Karpas-422 (cell line): ENCODE data around the gene RNGTT. TPM values are rescaled to one million over a fixed set of nuclear protein-coding genes. Genes with fewer than 3 reads are reported as not detected.

ENCODE experiments used
- DNase-seq: peaks from one replicate; pipeline ENCODE4 v3.0.0-alpha.2; 2015
- H2AFZ ChIP-seq: fragments of 200-600 bp; sonication (generic); 2 replicates; pipeline ENCODE4 v1.6.1; 2014; ENCODE audit warnings: antibody characterized with exemption, low read length, mixed read lengths
- H3K27ac ChIP-seq: fragments of 200-600 bp; sonication (generic); 2 replicates; pipeline ENCODE4 v1.5.1; 2014; ENCODE audit warnings: mild to moderate bottlenecking, low read length, moderate library complexity
- H3K27me3 ChIP-seq: fragments of 200-600 bp; sonication (generic); 2 replicates; pipeline ENCODE4 v1.6.1; 2014; ENCODE audit warnings: low read length, mixed read lengths
- H3K36me3 ChIP-seq: fragments of 200-600 bp; sonication (generic); 2 replicates; pipeline ENCODE4 v1.6.1; 2014; ENCODE audit warnings: low read length, mixed read lengths; ENCODE audit not compliant: insufficient read depth
- H3K4me1 ChIP-seq: fragments of 200-600 bp; sonication (generic); 2 replicates; pipeline ENCODE4 v1.6.1; 2014; ENCODE audit warnings: mild to moderate bottlenecking, low read length, mixed read lengths
- H3K4me2 ChIP-seq: fragments of 200-600 bp; sonication (generic); 2 replicates; pipeline ENCODE4 v1.6.1; 2014; ENCODE audit warnings: low read length, low read depth, mild to moderate bottlenecking; ENCODE audit not compliant: poor library complexity, severe bottlenecking
- H3K4me3 ChIP-seq: fragments of 200-600 bp; sonication (generic); 2 replicates; pipeline ENCODE4 v1.5.1; 2014; ENCODE audit warnings: mild to moderate bottlenecking, antibody characterized with exemption, low read length, mixed read lengths
- H3K79me2 ChIP-seq: fragments of 200-600 bp; sonication (generic); 2 replicates; pipeline ENCODE4 v1.6.1; 2014; ENCODE audit warnings: mild to moderate bottlenecking, low read length, mixed read lengths
- H3K9ac ChIP-seq: fragments of 200-600 bp; sonication (generic); 2 replicates; pipeline ENCODE4 v1.6.0; 2014; ENCODE audit warnings: low read length
- H3K9me2 ChIP-seq: fragments of 200-600 bp; sonication (generic), shearing (Covaris generic); replicated peaks from 2 replicates; pipeline ENCODE4 v1.6.0; 2014; ENCODE audit warnings: mild to moderate bottlenecking, low read length, moderate library complexity; ENCODE audit not compliant: insufficient read depth
- H3K9me3 ChIP-seq: fragments of 300-700, 200-600 bp; sonication (generic); 2 replicates; pipeline ENCODE4 v1.6.1; 2014; ENCODE audit warnings: low read length, mixed read lengths
- H4K20me1 ChIP-seq: fragments of 200-600 bp; sonication (generic); 2 replicates; pipeline ENCODE4 v1.6.1; 2014; ENCODE audit warnings: mild to moderate bottlenecking, antibody characterized with exemption, low read length, low read depth; ENCODE audit not compliant: insufficient read depth
- total RNA-seq: library from RNA; depleted of rRNA; stranded (reverse); fragments of >200 nt; shearing (Covaris generic); gene quantifications from 2 replicates; pipeline ENCODE4 v1.2.3, GENCODE V29; 2014; ENCODE audit warnings: low replicate concordance

RNGTT gene
- total RNA-seq, 1 experiment from 2014 or later: 35.9 TPM

GRCh38 chr6:88823998-88824397 is 139.4 kb downstream of the RNGTT start:
- no peaks in the 10 kb centered on the region for H3K9me3 ChIP-seq
- H3K4me1 ChIP-seq: peaks cover 8% of the 10 kb centered on the region
- peaks cover 68% of the 10 kb centered on the region for H3K79me2 ChIP-seq
- DNase-seq: no peak
- no peak overlapping the region for H3K4me3 ChIP-seq
- no peak overlapping the region for H3K9ac ChIP-seq
- H3K27me3 ChIP-seq: no peaks in the 10 kb centered on the region
- H3K9me2 ChIP-seq: no peaks in the 10 kb centered on the region
- H2AFZ ChIP-seq: no peak overlapping the region
- H3K4me2 ChIP-seq: no peak overlapping the region
- no peaks in the 10 kb centered on the region for H4K20me1 ChIP-seq
- no peak overlapping the region for H3K27ac ChIP-seq
- H3K36me3 ChIP-seq: no peaks in the 10 kb centered on the region

- Histone ChIP-seq H3K9me3 (no peaks in the 10 kb centered on the region), H4K20me1 (no peaks in the 10 kb centered on the region), H3K79me2 (peaks cover 79% of the 10 kb centered on the region), H3K4me1 (no peaks in the 10 kb centered on the region), H3K36me3 (no peaks in the 10 kb centered on the region), H3K27me3 (no peaks in the 10 kb centered on the region), H3K9ac (no peak overlapping the region), H3K4me2 (no peak overlapping the region), H3K27ac (no peak overlapping the region), H2AFZ (no peak overlapping the region), H3K4me3 (no peak overlapping the region), H3K9me2 (no peaks in the 10 kb centered on the region)
- no peak for DNase-seq
These were observed 147.9 kb downstream of the RNGTT start for GRCh38 chr6:88815491-88815890.

GRCh38 chr6:88814909-88815308 is 148.5 kb downstream of the RNGTT start:
- no peaks in the 10 kb centered on the region for H3K9me3 ChIP-seq
- no peaks in the 10 kb centered on the region for H3K27me3 ChIP-seq
- H3K4me1 ChIP-seq: no peaks in the 10 kb centered on the region
- H3K9ac ChIP-seq: no peak overlapping the region
- no peak overlapping the region for H2AFZ ChIP-seq
- H3K36me3 ChIP-seq: no peaks in the 10 kb centered on the region
- no peaks in the 10 kb centered on the region for H3K9me2 ChIP-seq
- H3K4me2 ChIP-seq: no peak overlapping the region
- no peak overlapping the region for H3K27ac ChIP-seq
- H3K4me3 ChIP-seq: no peak overlapping the region
- DNase-seq: no peak
- H4K20me1 ChIP-seq: no peaks in the 10 kb centered on the region
- H3K79me2 ChIP-seq: peaks cover 77% of the 10 kb centered on the region

- H4K20me1 ChIP-seq: no peaks in the 10 kb centered on the region
- no peaks in the 10 kb centered on the region for H3K36me3 ChIP-seq
- no peaks in the 10 kb centered on the region for H3K4me1 ChIP-seq
- H3K27me3 ChIP-seq: no peaks in the 10 kb centered on the region
- H3K4me2 ChIP-seq: no peak overlapping the region
- no peak for DNase-seq
- H3K9me2 ChIP-seq: no peaks in the 10 kb centered on the region
- H3K9me3 ChIP-seq: no peaks in the 10 kb centered on the region
- H3K79me2 ChIP-seq: peaks cover 73% of the 10 kb centered on the region
- H3K27ac ChIP-seq: no peak overlapping the region
- no peak overlapping the region for H3K9ac ChIP-seq
- no peak overlapping the region for H2AFZ ChIP-seq
- H3K4me3 ChIP-seq: no peak overlapping the region
These were observed 150.4 kb downstream of the RNGTT start for GRCh38 chr6:88813045-88813444.

- Histone ChIP-seq H3K9me2 (no peaks in the 10 kb centered on the region), H3K27me3 (no peaks in the 10 kb centered on the region), H3K4me1 (no peaks in the 10 kb centered on the region), H2AFZ (no peak overlapping the region), H3K9ac (no peak overlapping the region), H3K4me2 (no peak overlapping the region), H3K27ac (no peak overlapping the region), H3K36me3 (no peaks in the 10 kb centered on the region), H4K20me1 (no peaks in the 10 kb centered on the region), H3K4me3 (no peak overlapping the region), H3K79me2 (peaks cover 70% of the 10 kb centered on the region), H3K9me3 (no peaks in the 10 kb centered on the region)
- DNase-seq: no peak
These were observed 152.7 kb downstream of the RNGTT start for GRCh38 chr6:88810701-88811100.

GRCh38 chr6:88810089-88810488 is 153.3 kb downstream of the RNGTT start:
- no peak overlapping the region for H3K27ac ChIP-seq
- H3K9me3 ChIP-seq: no peaks in the 10 kb centered on the region
- H3K4me3 ChIP-seq: no peak overlapping the region
- no peak overlapping the region for H3K4me2 ChIP-seq
- H3K9ac ChIP-seq: no peak overlapping the region
- H3K4me1 ChIP-seq: no peaks in the 10 kb centered on the region
- no peak for DNase-seq
- H3K27me3 ChIP-seq: no peaks in the 10 kb centered on the region
- no peaks in the 10 kb centered on the region for H4K20me1 ChIP-seq
- no peak overlapping the region for H2AFZ ChIP-seq
- H3K36me3 ChIP-seq: no peaks in the 10 kb centered on the region
- no peaks in the 10 kb centered on the region for H3K9me2 ChIP-seq
- H3K79me2 ChIP-seq: peaks cover 67% of the 10 kb centered on the region

- no peaks in the 10 kb centered on the region for H3K27me3 ChIP-seq
- H3K36me3 ChIP-seq: no peaks in the 10 kb centered on the region
- no peaks in the 10 kb centered on the region for H4K20me1 ChIP-seq
- no peak overlapping the region for H3K4me3 ChIP-seq
- no peak overlapping the region for H3K27ac ChIP-seq
- H2AFZ ChIP-seq: no peak overlapping the region
- no peak overlapping the region for H3K9ac ChIP-seq
- DNase-seq: no peak
- H3K9me2 ChIP-seq: no peaks in the 10 kb centered on the region
- no peaks in the 10 kb centered on the region for H3K4me1 ChIP-seq
- H3K9me3 ChIP-seq: no peaks in the 10 kb centered on the region
- no peak overlapping the region for H3K4me2 ChIP-seq
- H3K79me2 ChIP-seq: peaks cover 58% of the 10 kb centered on the region
These were observed 155.0 kb downstream of the RNGTT start for GRCh38 chr6:88808381-88808780.

GRCh38 chr6:88807622-88808021 is 155.8 kb downstream of the RNGTT start:
- Histone ChIP-seq H2AFZ (no peak overlapping the region), H3K4me3 (no peak overlapping the region), H3K9me3 (no peaks in the 10 kb centered on the region), H4K20me1 (no peaks in the 10 kb centered on the region), H3K9ac (no peak overlapping the region), H3K79me2 (peaks cover 52% of the 10 kb centered on the region), H3K9me2 (no peaks in the 10 kb centered on the region), H3K27me3 (no peaks in the 10 kb centered on the region), H3K4me1 (no peaks in the 10 kb centered on the region), H3K36me3 (no peaks in the 10 kb centered on the region), H3K27ac (no peak overlapping the region), H3K4me2 (no peak overlapping the region)
- no peak for DNase-seq

GRCh38 chr6:88806728-88807127 is 156.7 kb downstream of the RNGTT start:
- peaks cover 43% of the 10 kb centered on the region for H3K79me2 ChIP-seq
- no peaks in the 10 kb centered on the region for H3K36me3 ChIP-seq
- H4K20me1 ChIP-seq: no peaks in the 10 kb centered on the region
- H3K9ac ChIP-seq: no peak overlapping the region
- no peaks in the 10 kb centered on the region for H3K9me2 ChIP-seq
- no peak overlapping the region for H3K27ac ChIP-seq
- no peak overlapping the region for H3K4me2 ChIP-seq
- no peak overlapping the region for H3K4me3 ChIP-seq
- no peaks in the 10 kb centered on the region for H3K27me3 ChIP-seq
- no peaks in the 10 kb centered on the region for H3K4me1 ChIP-seq
- H2AFZ ChIP-seq: no peak overlapping the region
- H3K9me3 ChIP-seq: no peaks in the 10 kb centered on the region
- no peak for DNase-seq
